B cell (primary cell): ENCODE results near the gene WRAP73.

ENCODE experiments used
- CTCF ChIP-seq: fragments of 200-600 bp; IDR thresholded peaks from one replicate; pipeline ENCODE4 v1.8.0; 2022; ENCODE audit warnings: antibody characterized with exemption, mild to moderate bottlenecking
- EZH2 ChIP-seq: IDR thresholded peaks from 2 replicates; pipeline ENCODE4 v1.6.1; 2012; ENCODE audit warnings: borderline replicate concordance, low read depth, mild to moderate bottlenecking, moderate library complexity, low read length; ENCODE audit not compliant: insufficient read depth, poor library complexity, severe bottlenecking

GRCh38 chr1:3651930-3652547, 2.1 kb upstream of the WRAP73 start, which contains the start of gene TP73:
- no peak for TF ChIP-seq EZH2
- no peak for TF ChIP-seq CTCF
